Right lobe of liver (tissue), 4 donors: ENCODE results near the gene IRX5.

Experiments used
- POLR2A ChIP-seq: fragments of 450-650 bp; IDR thresholded peaks from one replicate; pipeline ENCODE4 v1.6.1; 2017; ENCODE audit warnings: antibody characterized with exemption, mild to moderate bottlenecking
- TF ChIP-seq, protein P1 (sequence below), 4 donors: fragments of 200-600 bp in 3 of 4; fragments of 450-650 bp in 1 of 4; IDR thresholded peaks; one replicate each; pipeline versions ENCODE4 v1.5.1 to v1.8.0; 2016 to 2022; ENCODE audit warnings: antibody characterized with exemption in 4 of 4, mild to moderate bottlenecking in 2 of 4
- donor health status: DM: no; HTN: no; CAD: no.
- donor health status: DM: no; HTN: no; CAD: no.
- donor health status: DM: no; HTN: yes; CAD: no.

DNA sequence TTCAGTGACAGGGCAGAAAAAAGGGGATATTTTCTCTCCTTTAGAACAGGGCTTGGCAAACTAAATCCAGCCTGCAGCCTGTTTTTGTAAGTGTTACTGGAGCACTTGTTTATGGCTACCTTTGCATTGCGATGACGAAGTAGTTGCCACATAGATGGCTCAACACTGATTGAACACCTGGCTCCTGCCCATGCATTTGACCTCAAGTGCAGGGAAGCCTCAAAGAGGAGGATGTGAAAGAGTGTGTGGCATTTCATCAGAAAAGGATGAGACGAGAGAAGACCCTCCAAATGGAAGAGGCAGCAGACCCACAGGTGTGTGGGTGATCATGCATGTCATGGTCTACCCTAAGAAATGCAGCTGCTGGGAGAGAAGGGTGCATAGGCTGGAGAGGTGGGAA is 32.7 kb upstream of the IRX5 start:
- TF ChIP-seq, protein P1, sequence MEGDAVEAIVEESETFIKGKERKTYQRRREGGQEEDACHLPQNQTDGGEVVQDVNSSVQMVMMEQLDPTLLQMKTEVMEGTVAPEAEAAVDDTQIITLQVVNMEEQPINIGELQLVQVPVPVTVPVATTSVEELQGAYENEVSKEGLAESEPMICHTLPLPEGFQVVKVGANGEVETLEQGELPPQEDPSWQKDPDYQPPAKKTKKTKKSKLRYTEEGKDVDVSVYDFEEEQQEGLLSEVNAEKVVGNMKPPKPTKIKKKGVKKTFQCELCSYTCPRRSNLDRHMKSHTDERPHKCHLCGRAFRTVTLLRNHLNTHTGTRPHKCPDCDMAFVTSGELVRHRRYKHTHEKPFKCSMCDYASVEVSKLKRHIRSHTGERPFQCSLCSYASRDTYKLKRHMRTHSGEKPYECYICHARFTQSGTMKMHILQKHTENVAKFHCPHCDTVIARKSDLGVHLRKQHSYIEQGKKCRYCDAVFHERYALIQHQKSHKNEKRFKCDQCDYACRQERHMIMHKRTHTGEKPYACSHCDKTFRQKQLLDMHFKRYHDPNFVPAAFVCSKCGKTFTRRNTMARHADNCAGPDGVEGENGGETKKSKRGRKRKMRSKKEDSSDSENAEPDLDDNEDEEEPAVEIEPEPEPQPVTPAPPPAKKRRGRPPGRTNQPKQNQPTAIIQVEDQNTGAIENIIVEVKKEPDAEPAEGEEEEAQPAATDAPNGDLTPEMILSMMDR (IDR thresholded peaks at IDR 0.05) = no peak
- TF ChIP-seq POLR2A = no peak
